CD4-positive, alpha-beta T cell treated with Interleukin-15 for 1 hour (primary cell): ENCODE measurements around the gene EDA.
"Not testable (repeated sequence)": the region's sequence is repeated elsewhere in the genome, so short reads cannot be mapped to it uniquely, and the experiment has no call there.

Experiments used
- DNase-seq: peaks from one replicate; pipeline ENCODE4 v3.0.0-alpha.2; 2020

The EDA gene

GRCh38 chrX:69748055-69748454 is 132.1 kb downstream of the EDA start:
- no peak for DNase-seq

GRCh38 chrX:69759921-69760625 is 144.2 kb downstream of the EDA start:
- DNase-seq: no peak

DNA sequence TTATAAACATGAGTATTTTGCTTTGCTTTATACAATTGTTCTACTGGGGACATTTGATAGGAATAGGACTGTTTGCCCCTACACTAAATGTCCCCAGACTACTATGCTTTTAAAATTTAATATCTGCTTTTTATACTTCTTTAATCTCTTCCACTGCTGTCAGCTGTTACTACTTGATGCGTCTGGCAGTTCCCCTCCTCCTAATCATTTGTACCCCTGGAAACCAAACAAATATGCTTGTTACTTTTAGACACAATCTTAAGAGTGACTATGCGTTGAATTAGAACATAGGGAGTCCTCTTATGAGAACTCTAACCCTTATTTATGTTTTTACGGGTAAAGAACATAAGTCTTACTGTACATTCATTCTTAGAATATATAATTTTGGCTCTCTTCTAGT is 145.7 kb downstream of the EDA start:
- no peak for DNase-seq

DNA sequence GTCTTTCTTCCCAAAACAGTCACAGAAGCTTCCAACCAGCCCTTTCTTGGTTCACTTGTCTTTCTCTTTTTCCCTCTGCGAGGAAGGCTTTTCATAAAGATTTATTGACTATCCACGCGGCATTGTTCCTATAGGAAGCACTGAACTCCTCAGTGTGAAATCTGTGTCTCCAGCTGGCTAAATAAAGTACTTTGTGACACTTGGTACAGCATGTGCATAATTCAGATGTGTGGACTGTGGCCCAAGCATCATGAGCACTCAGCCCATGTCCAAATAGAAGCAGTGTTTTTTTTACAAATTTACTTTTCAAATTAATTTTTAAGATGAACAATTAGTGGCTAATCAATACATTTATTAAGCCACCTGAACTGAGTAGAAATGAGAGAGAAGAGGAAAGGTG is 146.4 kb downstream of the EDA start:
- no peak for DNase-seq

DNA sequence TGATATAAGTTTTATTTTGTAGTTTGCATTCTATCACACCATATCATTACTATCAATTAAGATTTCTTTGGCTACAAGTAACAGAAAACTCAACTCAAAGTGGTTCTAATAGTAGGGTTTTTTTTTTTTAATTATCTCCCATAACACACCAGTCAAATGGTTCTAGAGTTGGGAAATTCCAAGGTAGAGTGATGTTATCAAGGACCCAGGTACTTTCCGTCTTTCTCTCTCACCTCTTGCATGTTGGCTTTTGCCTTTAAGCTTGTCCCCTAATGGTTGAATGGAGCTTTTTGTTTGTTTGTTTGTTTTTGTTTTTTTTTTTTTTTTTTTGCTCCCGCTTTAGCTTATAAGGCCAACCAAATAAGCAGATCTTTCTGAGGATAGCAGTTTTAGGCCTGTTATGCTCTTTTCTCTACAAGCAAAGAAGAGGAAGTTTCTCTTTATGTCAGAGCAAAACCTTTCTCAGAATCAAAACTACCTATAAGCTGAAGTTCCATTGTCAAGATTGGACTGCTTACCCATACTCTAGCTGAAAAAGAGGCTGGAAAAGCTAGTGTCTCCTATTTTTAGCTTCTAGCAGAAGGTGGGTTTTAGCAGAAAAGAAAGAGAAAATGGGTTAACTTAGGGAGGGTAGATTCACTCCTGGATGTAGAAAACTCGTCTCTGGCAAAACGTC is 177.5 kb downstream of the EDA start:
- no peak for DNase-seq

DNA sequence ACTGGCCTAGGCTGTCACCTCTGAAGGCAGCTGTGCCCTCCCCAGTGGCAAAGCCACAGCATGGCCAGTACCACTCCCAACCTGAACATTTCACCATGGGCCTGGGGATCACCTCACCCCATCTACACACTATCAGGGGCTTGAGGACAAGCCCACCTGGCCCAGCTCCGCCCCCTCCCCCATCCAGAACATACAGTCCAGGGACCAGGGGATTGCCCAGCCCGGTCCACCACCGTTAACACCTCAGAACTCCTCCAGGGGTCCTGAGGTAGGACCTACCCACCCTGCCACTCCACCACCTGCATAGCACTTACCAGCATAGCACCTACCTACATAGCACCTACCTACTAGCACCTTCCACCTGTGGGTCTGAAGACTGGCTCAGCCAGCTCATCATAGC is 179.8 kb downstream of the EDA start:
- DNase-seq: no peak

DNA sequence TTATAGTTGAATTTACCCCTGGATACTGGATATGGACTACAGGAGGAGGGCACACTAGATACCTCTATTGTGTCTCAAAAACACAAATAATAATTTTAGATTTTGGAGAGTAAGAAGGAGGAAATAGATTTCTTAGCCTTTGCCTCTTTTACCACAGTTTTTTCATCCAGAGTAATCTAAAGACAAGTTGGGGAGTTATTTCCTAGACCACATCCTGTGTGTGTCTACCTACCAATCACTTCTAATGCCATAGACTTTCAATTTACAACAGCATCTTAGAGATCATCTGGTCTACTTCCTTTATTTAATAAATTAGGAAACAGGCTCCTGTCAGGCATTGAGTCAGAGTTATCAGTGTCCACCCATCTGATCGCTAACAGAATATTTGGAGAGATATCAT is 191.5 kb downstream of the EDA start:
- no peak for DNase-seq

DNA sequence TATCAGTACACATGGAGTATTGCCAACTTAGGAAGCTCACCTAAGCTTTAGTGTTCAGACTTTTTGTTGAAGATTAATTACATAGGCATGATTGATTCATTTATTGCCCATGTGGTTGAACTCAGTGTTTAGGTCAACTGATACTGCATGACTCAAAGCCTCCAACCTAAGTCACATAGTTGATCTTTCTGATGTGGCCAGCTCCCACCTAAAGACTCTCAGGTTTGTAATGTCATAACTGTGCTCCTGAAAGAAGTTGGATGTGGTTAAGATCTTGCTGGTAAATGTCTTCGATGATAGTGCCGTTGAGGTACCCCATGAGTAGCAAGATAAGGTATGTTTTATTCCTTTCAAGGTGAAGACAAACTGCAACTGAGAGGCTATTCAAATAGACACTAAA is 192.5 kb downstream of the EDA start:
- no peak for DNase-seq

- no peak for DNase-seq
Measured at GRCh38 chrX:69813677-69814076, 197.8 kb downstream of the EDA start.

DNA sequence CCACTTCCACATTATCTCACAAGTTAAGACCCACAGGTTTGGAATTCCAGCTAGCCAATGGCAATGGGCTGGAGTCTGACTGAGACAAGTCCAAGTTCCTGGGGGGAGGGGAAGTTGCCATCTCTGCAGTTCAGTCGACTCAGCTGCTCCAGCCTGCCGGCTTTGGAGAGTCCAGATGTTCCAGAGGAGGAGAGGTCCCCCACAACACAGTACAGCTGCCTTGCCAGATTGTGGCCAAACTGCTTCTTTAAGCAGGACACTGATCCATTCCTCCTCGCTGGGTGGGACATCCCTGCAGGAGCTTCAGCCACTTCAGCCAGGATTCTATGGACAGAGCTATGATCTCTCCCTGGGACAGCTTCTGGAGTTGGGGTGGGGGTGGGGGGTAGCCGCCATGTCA is 199.2 kb downstream of the EDA start:
- no peak for DNase-seq

- no peak for DNase-seq
Measured at GRCh38 chrX:69815519-69815918, 199.6 kb downstream of the EDA start.

DNA sequence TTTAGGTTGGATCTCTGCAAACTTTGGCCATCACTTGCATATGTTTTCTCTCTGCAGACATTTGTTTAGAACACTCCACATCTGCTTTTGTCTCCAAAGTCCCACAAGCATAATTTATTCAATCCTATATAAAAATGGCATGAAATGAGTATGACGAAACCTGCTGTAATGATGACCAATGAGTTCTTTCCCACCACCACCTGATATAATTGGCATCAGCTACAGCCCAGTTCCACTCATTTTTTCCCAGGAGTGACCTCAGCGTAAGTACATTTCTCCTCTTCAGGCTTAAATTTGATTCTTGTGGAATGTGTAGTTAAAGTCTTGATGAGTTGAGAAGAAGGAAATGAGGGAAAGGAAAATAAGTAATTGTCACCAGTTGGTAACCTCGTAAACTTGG is 228.7 kb downstream of the EDA start:
- DNase-seq: no peak

DNA sequence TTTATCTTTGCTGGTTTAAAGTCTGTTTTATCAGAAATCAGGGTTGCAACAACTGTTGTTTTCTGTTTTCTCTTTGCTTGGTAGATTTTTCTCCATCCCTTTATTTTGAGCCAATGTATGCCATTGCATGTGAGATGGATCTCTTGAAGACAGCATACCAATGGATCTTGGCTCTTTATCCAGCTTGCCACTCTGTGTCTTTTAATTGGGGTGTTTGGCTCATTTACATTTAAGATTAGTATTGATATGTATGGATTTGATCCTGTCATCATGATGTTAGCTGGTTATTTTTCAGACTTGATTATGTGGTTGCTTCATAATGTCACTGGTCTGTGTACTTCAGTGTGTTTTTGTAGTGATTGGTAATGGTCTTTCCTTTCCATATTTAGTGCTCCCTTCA is 244.1 kb downstream of the EDA start:
- DNase-seq: not testable (repeated sequence)

- DNase-seq: no peak
Measured at GRCh38 chrX:69876221-69876620, 260.3 kb downstream of the EDA start.

DNA sequence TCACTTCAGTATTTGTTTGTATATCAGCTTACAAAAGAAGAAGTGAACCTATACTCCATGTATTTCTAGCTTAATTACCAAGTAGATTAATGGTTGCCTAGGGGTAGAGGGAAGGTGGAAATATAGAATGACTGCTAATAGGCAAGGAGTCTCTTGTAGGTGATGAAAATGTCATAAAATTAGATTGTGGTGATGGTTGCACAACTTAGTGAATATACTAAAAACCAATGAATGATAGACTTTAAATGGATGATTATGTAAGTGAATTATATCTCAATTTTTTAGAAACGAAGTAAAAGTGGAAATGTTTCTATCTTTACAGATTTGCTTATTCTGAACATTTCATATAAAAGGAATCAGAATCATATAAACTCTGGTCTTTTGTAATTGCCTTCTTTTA is 268.3 kb downstream of the EDA start:
- no peak for DNase-seq

GRCh38 chrX:69896046-69896445 is 280.1 kb downstream of the EDA start:
- no peak for DNase-seq

GRCh38 chrX:69900491-69900890 is 284.6 kb downstream of the EDA start:
- DNase-seq: no peak

- no peak for DNase-seq
Measured at GRCh38 chrX:69906447-69906846, 290.5 kb downstream of the EDA start.

GRCh38 chrX:69914781-69915180 is 298.9 kb downstream of the EDA start:
- no peak for DNase-seq

- DNase-seq: no peak
Measured at GRCh38 chrX:69919749-69920148, 303.8 kb downstream of the EDA start.

- DNase-seq: no peak
Measured at GRCh38 chrX:69932323-69932722, 316.4 kb downstream of the EDA start.

GRCh38 chrX:69948276-69948797 is 332.4 kb downstream of the EDA start:
- no peak for DNase-seq

GRCh38 chrX:69951753-69952152 is 335.8 kb downstream of the EDA start:
- DNase-seq: no peak

DNA sequence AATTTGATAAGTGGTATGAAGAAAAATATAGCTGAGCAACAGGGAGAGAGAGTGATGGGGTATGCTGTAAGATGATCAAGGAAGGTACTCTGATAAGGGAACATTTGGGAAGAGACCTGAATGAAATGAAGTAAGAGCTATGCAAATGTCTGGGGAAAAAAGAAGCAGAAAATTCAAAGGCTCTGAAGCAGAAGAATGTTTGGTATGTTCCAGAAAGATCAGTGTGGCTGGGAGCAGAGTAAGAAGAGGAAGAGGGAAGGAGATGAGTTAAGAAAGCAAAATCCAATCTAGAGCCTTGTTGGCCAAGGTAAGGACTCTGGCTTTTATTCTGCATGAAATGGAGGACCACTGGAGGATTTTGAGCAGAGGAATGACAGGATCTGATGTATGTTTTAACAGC is 343.8 kb downstream of the EDA start:
- no peak for DNase-seq
